Suppressor macrophage treated with lipopolysaccharide for 1 hour (primary cell): Measurements from ENCODE around the gene MCHR2.

Experiments
- DNase-seq, 3 donors: peaks; one replicate each; pipeline ENCODE4 v3.0.0-alpha.2; 2020 to 2022

MCHR2 gene

GRCh38 chr6:99901596-99902384 lies 92.2 kb downstream of the MCHR2 start:
- DNase-seq, result no peak

DNA sequence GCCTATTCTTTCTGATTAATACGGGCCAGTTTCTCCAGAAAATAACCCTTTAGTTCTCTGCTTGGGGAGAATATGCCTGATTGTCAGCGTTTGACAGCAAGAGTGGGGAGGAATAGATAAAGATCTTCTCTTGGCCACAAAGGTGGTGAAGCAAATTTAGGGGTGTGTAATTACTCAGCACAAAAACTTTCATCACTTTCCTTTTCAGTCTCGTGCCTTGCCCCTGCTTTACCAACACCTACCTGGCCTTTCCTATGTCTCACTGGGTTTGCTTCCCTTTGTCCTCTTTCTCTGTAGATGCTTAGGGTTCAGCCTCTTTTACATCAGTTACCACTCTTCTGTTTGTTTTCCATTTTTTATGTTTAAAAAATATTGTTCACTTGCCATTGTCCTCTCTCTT lies 99.2 kb downstream of the MCHR2 start:
- DNase-seq, result no peak

DNA sequence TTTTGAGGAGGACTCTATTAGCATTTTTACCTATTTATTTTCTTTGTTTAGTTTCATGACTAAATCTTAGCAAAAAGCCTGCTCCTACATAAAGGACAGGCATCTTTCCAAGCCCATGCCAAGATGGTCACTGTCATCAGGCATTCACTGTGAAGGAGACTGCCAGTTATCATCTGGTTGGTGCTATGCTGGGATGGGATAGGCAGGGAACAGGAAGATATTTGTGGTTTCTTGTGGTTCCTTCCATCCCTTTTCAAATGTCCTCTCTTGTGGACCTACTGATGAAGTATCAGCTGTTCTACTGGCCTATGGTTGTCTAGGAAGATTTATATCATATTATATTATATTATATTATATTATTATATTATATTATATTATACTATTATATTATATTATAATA lies 107.0 kb downstream of the MCHR2 start:
- DNase-seq, result no peak

GRCh38 chr6:99885051-99885450 lies 109.0 kb downstream of the MCHR2 start:
- no peak for DNase-seq

DNA sequence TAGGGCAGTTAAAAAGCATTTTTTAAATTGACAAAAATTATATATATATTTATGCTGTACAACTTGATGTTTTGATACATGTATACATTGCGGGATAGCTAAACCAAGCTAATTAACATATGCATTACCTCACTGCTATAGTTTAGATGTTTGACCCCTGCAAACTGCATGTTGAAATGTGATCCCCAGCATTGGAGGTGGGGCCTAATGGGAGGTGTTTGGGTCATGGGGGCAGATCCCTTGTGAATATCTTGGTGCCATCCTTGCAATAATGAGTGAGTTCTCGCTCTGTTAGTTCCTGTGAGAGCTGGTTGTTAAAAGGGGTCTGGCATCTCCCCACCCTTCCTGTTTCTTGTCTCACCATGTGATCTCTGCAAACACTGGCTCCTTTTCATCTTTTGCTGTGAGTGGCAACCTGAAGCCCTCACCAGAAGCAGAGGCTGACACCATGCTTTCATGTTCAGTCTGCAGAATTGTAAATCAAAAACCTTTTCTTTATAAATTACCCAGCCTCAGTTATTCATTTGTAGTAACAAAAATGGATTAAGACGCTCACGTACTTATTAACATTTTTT lies 111.8 kb downstream of the MCHR2 start:
- no peak for DNase-seq

DNA sequence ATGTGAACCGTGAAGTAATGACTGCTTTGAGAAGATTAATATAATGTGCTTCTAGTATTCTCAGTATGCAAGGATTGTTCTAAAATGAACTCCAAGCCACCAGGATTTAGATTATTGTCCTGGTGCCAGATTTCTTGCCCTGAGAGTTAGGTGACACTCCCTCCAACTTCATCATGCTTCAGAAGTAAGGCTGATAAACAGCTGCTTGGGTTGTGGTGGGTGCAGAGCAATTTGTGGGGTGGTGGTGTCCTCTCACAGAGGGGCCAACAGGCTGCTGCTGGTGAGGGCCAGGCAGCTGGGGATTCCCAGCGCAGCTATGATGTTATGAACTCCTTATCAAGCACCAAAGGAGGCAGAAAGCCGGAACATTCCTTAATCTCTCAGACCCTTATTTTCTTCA lies 114.6 kb downstream of the MCHR2 start:
- DNase-seq, result no peak

GRCh38 chr6:99875068-99875467 lies 119.0 kb downstream of the MCHR2 start:
- DNase-seq, result no peak

DNA sequence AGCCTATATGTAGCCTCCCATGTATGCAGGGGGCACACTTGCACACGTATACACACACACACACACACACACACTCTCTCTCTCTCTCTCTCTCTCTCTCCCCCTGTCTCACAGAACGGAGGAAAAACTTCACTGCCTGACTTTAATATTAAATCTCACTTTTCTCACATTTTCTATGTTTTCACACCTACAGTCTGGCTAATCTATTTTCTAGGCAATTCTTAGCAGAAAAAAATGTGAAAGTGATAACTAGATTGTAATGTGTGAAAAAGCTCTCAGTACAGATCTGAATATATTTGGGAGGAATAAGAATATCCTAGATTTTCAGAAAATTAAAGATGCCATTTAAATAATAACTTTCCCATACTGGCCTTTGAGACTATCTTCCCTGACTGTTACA lies 120.9 kb downstream of the MCHR2 start:
- no peak for DNase-seq

GRCh38 chr6:99871641-99872040 lies 122.4 kb downstream of the MCHR2 start:
- DNase-seq, result no peak
